ENCODE results near the gene GRIN2A.

The GRIN2A gene

GRCh38 chr16:10128397-10129258, 53.6 kb downstream of the GRIN2A start:
- DNase-seq: no peak

GRCh38 chr16:10126686-10127085, 55.5 kb downstream of the GRIN2A start:
- DNase-seq: no peak

GRCh38 chr16:10123141-10123540, 59.1 kb downstream of the GRIN2A start:
- no peak for DNase-seq

- no peak for DNase-seq
These were observed 59.7 kb downstream of the GRIN2A start for GRCh38 chr16:10122546-10122945.

- no peak for DNase-seq
These were observed 60.3 kb downstream of the GRIN2A start for GRCh38 chr16:10121897-10122425.

- no peak for DNase-seq
These were observed 60.7 kb downstream of the GRIN2A start for GRCh38 chr16:10121491-10121890.

GRCh38 chr16:10120953-10121352, 61.3 kb downstream of the GRIN2A start:
- no peak for DNase-seq

GRCh38 chr16:10114409-10114808, 67.8 kb downstream of the GRIN2A start:
- DNase-seq: no peak

GRCh38 chr16:10113248-10113647, 69.0 kb downstream of the GRIN2A start:
- no peak for DNase-seq

- no peak for DNase-seq
These were observed 70.2 kb downstream of the GRIN2A start for GRCh38 chr16:10112021-10112420.

- DNase-seq: no peak
These were observed 71.0 kb downstream of the GRIN2A start for GRCh38 chr16:10111156-10111761.

GRCh38 chr16:10110552-10110951, 71.7 kb downstream of the GRIN2A start:
- DNase-seq: no peak

GRCh38 chr16:10107081-10107480, 75.1 kb downstream of the GRIN2A start:
- DNase-seq: no peak

GRCh38 chr16:10103700-10104099, 78.5 kb downstream of the GRIN2A start:
- no peak for DNase-seq

GRCh38 chr16:10103118-10103517, 79.1 kb downstream of the GRIN2A start:
- DNase-seq: no peak

GRCh38 chr16:10100829-10101228, 81.4 kb downstream of the GRIN2A start:
- DNase-seq: no peak

GRCh38 chr16:10098991-10099390, 83.2 kb downstream of the GRIN2A start:
- no peak for DNase-seq

- DNase-seq: no peak
These were observed 85.0 kb downstream of the GRIN2A start for GRCh38 chr16:10097271-10097670.

GRCh38 chr16:10093576-10093975, 88.7 kb downstream of the GRIN2A start:
- no peak for DNase-seq

GRCh38 chr16:10090816-10091215, 91.4 kb downstream of the GRIN2A start:
- DNase-seq: no peak

- no peak for DNase-seq
These were observed 93.8 kb downstream of the GRIN2A start for GRCh38 chr16:10088380-10088793.

- no peak for DNase-seq
These were observed 95.1 kb downstream of the GRIN2A start for GRCh38 chr16:10087151-10087550.

- DNase-seq: no peak
These were observed 95.6 kb downstream of the GRIN2A start for GRCh38 chr16:10086620-10087019.

- DNase-seq: no peak
These were observed 97.0 kb downstream of the GRIN2A start for GRCh38 chr16:10085078-10085798.

Data from activated naive CD4-positive, alpha-beta T cell treated with Interleukin-2 at 50 U/mL for 16 hours (primary cell).